K562 (cell line): ENCODE data around the gene PPT2. TPM values are rescaled to one million over a fixed set of nuclear protein-coding genes. Genes with fewer than 3 reads are reported as not detected.

Source experiments
- C11orf30 ChIP-seq: fragments of 450-650 bp; IDR thresholded peaks from 2 replicates; pipeline ENCODE4 v1.6.1; 2016; ENCODE audit warnings: low read depth, mild to moderate bottlenecking
- FOXP1 ChIP-seq: sonication (generic); formaldehyde crosslinking; IDR thresholded peaks from 2 replicates; pipeline ENCODE4 v1.8.0; 2022; ENCODE audit warnings: mild to moderate bottlenecking, missing genetic modification reagents
- MAFG ChIP-seq: fragments of 450-650 bp; conservative IDR thresholded peaks from 2 replicates; pipeline ENCODE4 v1.6.1; 2016; ENCODE audit warnings: missing genetic modification characterization, missing compliant biosample characterization
- MAFK ChIP-seq: IDR thresholded peaks from 2 replicates; pipeline ENCODE4 v1.6.1; 2011; ENCODE audit warnings: low read length, improper control_type of control experiment
- MLLT1 ChIP-seq, 2 experiments: fragments of 450-650 bp; IDR thresholded peaks; 2 replicates each; pipeline ENCODE4 v1.6.1; 2016
- NFE2L1 ChIP-seq: fragments of 450-650 bp; IDR thresholded peaks from 2 replicates; pipeline ENCODE4 v1.6.1; 2016; ENCODE audit warnings: missing genetic modification characterization, low read depth, mild to moderate bottlenecking, missing compliant biosample characterization, moderate library complexity, borderline replicate concordance
- SAP30 ChIP-seq: fragments of 200-600 bp; sonication (generic); IDR thresholded peaks from 2 replicates; pipeline ENCODE4 v1.6.1; 2012; ENCODE audit warnings: borderline replicate concordance, low read depth, mild to moderate bottlenecking, moderate library complexity, low read length, control low read depth, inconsistent platforms; ENCODE audit not compliant: insufficient read depth, poor library complexity, severe bottlenecking
- SIN3B ChIP-seq: fragments of 450-650 bp; IDR thresholded peaks from 2 replicates; pipeline ENCODE4 v1.6.1; 2017; ENCODE audit warnings: low read depth, mild to moderate bottlenecking, moderate library complexity
- TAF15 ChIP-seq: fragments of 200-400 bp; formaldehyde crosslinking; IDR thresholded peaks from 2 replicates; pipeline ENCODE4 v1.6.1; 2017; ENCODE audit warnings: mild to moderate bottlenecking, low read depth, low read length, moderate library complexity
- THAP7 ChIP-seq: fragments of 250-450 bp; sonication (Bioruptor Pico); IDR thresholded peaks from 2 replicates; pipeline ENCODE4 v1.5.0; 2021
- polyA plus RNA-seq, 8 experiments: library from polyadenylated mRNA; depleted of rRNA in 4 of 8; stranded (reverse) in 5 of 8; unstranded in 3 of 8; fragments of >200 nt; fragmentation: Nextera tagmentation in 2 of 8; fragmentation: Illumina TruSeq in 1 of 8; extraction: Ambion mirVana in 2 of 8; extraction: Trizol in 1 of 8; gene quantifications; 2 replicates each; pipeline versions ENCODE4 v1.2.1 to v1.2.3, GENCODE V29; 2011 to 2014; ENCODE audit warnings: inconsistent platforms in 1 of 8, missing spikeins in 1 of 8
- total RNA-seq, 7 experiments: library from RNA; depleted of rRNA in 6 of 7; stranded (reverse); fragments of >200 nt in 6 of 7; fragmentation: Illumina TruSeq in 2 of 7; extraction: Trizol in 2 of 7; gene quantifications; 2 replicates each; pipeline versions ENCODE4 v1.2.1 to v1.2.3, GENCODE V29; 2011 to 2021; ENCODE audit warnings: low replicate concordance in 1 of 7

PPT2 gene
- total and polyA plus RNA-seq, 9 of the 15 experiments (the other 6 are each of a cell fraction or from before 2014, with no cell fraction given): 27.4 to 98.8 (median 69.9) TPM

GRCh38 chr6:32156891-32157290 is 3.0 kb downstream of the PPT2 start (continued):
- TF ChIP-seq THAP7 (CRISPR knock-in tag) (no peak), C11orf30 (peak; percentile 75), NFE2L1 (tag) (no peak), SIN3B (no peak), MLLT1 (IDR thresholded peaks at IDR 0.05) (no peak), TAF15 (no peak), MAFK (peak; percentile 55; the same call in 1 of the 2 replicates), FOXP1 (CRISPR knock-in tag) (no peak), MAFG (tag) (peak; percentile 66), SAP30 (no peak)
